ENCODE data around the gene CRIM1.

GRCh38 chr2:36477315-36477714 lies 121.7 kb downstream of the CRIM1 start:
- TF ChIP-seq POLR2A (IDR thresholded peaks at IDR 0.05; ENCODE audit: low read length), result no peak
- TF ChIP-seq GATA1 (IDR thresholded peaks at IDR 0.05; ENCODE audit: low read depth, low read length), result no peak

All from erythroblast (primary cell).